ENCODE data around the gene GGTLC2.

GRCh38 chr22:22683668-22684361 lies 39.4 kb downstream of the GGTLC2 start:
- TF ChIP-seq POLR2A (IDR thresholded peaks at IDR 0.05; ENCODE audit: low read depth, low read length) (no peak), POLR2AphosphoS5 (IDR thresholded peaks at IDR 0.05; ENCODE audit: low read depth, low read length) (no peak), PAX5 (IDR thresholded peaks at IDR 0.05; ENCODE audit: insufficient read depth, low read length, severe bottlenecking) (no peak)

Data from GM12891 (cell line).